Stimulated activated CD4-positive, alpha-beta T cell treated with anti-CD3 and anti-CD28 coated beads, Interleukin-4, amount 100 ng/mL, for 24 hours (primary cell): Measurements from ENCODE around the gene ELMO1.
A peak's percentile ranks its signal among the peaks of the same experiment; 100 is the strongest.

Experiments
- DNase-seq: peaks from one replicate; pipeline ENCODE4 v3.0.0-alpha.2; 2020

Gene ELMO1

GRCh38 chr7:36887969-36888368 lies 560.7 kb downstream of the ELMO1 start:
- no peak for DNase-seq

DNA sequence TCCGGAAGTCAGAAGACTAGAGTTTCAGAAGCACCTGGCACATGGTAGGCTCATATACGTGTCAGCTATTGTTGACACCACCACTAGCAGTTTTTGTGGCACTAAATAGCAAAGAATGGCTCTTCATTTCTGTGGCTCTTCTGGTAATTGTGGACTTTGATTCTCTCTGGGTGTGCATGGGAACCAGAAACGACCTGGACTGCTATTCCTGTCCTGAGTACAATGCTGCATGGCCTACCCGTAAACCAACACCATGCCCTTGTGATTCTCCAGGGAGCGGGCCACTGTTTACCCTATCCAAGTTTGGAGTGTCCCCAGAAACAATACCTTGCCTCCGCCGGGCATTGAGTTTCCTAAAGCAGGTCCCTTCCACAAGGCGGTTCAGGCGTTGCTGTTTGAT lies 561.4 kb downstream of the ELMO1 start:
- no peak for DNase-seq

- no peak for DNase-seq
Measured at GRCh38 chr7:36884910-36885309, 563.8 kb downstream of the ELMO1 start.

DNA sequence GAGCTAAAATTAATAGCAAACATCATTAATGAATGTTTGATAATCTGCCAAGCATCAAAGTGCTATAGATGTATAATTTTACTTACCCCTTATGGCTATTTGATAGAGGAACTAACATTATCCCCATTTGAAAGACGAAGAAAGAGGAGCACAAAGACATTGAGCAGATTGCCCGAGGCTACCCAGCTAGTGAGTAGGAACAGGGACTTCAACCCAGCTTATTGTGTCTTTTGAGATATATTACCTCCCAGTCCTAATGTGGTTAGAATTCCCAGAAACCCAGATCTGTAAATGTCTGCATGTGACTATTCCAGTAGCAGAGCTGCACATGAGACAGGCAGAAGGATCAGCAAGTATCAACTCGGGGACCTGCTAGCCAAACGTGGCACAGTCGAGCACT lies 564.3 kb downstream of the ELMO1 start:
- DNase-seq: no peak

DNA sequence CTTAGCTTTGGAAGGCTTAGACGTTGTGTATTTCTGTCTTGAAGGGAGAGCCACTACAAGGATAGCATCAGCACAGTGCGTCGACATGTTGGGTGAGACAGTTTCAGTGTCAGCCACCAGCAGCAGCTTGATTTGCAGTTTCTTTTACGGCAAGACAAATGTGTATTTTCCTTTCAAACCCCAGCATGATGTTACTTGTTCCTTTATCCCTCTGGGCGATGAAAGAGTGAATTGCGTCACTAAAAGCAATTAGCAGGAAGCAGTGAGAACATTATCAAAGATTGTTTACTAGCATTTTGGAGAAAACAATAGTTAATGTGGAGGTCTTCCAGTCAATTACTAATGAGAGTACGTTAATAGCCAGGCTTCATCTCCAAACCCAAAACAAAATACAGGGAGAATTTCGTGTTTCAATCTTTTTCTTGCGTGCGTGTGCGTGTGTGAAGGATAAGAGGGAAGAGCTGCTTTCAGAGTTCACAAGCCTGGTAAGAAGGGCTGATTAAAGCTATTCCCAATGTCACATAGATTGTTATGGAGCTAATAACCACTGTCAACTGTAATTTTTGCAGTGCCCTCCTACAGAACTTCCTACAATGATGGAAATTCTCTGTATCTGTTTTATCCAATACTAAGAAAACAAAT lies 567.3 kb downstream of the ELMO1 start:
- no peak for DNase-seq

GRCh38 chr7:36880108-36880507 lies 568.6 kb downstream of the ELMO1 start:
- DNase-seq: no peak

GRCh38 chr7:36879021-36879420 lies 569.6 kb downstream of the ELMO1 start:
- no peak for DNase-seq

DNA sequence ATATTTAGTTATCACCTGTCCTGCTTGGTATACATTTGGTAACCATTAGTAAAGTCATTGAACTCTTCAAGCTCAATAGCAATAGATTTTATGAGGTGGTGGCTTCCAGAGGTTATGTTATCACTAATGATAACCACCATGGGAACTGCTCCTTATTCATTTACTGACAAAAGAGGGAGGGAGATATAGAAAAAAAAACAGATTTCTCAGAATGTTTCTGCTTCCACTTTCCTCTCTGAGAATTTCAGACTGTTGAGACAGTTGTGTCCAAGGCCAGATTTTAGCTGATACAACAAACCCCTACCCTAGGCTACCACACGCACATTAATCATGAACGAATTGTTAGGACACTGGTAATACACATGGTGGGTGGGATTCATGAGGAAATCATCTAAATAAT lies 570.4 kb downstream of the ELMO1 start:
- DNase-seq: no peak

GRCh38 chr7:36875794-36876193 lies 572.9 kb downstream of the ELMO1 start:
- no peak for DNase-seq

DNA sequence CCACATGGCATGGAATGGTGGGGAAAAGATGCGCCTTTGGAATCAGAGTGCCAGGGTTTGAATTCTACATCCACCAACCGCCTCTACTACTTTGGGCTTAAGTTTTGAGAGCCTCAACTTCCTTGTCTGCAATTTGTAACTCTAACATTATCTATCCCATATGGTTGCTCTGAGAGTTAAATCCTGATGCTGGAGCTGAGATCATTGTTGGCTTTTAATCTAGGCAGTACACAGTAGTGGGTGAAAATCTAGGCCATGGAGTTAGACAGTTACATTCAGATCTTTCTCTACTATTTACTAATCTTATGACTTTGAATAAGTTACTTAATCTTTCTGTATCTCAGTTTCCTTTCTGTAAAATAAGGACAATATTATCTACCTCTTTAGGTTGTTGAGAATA lies 574.6 kb downstream of the ELMO1 start:
- DNase-seq: no peak

DNA sequence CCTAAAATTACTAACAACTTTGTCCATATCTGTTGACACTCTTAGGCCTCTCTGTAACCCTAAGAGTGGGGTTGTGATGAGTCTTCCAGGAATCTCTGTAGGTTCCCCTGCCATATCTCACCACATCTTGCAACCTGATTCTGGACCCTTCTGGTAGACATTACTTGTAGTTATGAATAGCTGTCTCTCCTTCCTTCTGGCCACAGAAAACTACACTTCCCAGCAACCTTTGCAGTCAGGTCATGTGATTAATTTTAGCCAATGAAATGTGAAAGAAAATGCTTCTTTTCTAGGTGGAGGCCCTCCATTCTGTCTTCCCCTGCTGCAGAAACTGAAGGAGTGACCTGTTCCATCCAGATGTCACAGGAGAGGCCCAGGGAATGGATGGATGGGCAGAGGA lies 576.8 kb downstream of the ELMO1 start:
- no peak for DNase-seq

- DNase-seq: no peak
Measured at GRCh38 chr7:36871355-36871738, 577.3 kb downstream of the ELMO1 start.

GRCh38 chr7:36870625-36871354 lies 577.9 kb downstream of the ELMO1 start:
- DNase-seq: no peak

- no peak for DNase-seq
Measured at GRCh38 chr7:36868727-36869411, 579.8 kb downstream of the ELMO1 start.

- DNase-seq: no peak
Measured at GRCh38 chr7:36865019-36865418, 583.6 kb downstream of the ELMO1 start.

DNA sequence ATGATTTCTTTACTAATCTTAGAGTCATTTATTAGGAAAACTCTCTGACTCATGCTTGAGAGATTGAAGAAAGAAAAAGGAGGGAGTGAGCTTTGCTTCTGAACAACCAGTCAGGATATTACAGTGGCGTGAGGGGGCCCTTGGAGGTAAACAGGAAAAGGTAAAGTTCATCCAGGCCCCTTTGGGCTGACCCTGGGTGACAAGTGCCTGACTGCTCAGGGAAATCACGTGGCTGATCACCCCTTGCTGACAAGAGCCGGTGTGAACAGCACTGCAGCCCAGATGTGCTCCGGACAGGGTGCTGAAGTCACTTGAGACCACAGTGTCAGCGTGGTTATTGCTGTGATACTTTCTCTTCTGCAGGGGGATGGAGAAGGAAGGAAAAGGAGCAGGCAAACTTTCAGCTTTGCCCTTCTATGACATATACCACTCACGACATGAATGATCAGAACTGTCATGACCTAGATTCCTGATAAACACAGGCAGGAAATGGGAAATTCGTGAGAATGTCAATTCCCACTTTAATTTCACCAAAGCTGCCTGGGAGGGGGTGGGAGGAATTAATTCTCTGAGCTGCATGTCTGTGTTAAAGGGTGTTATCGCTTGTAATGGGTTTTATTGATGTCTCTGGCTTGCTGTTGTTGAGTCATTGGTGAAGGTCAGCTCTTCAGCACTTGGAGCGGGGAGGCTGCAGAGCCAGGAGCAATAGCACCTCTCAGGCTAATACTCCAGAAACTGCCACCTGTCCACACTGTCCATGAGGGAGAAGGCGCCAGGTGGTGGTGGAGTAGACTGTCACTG lies 584.6 kb downstream of the ELMO1 start:
- no peak for DNase-seq

GRCh38 chr7:36862771-36863261 lies 585.8 kb downstream of the ELMO1 start:
- no peak for DNase-seq

DNA sequence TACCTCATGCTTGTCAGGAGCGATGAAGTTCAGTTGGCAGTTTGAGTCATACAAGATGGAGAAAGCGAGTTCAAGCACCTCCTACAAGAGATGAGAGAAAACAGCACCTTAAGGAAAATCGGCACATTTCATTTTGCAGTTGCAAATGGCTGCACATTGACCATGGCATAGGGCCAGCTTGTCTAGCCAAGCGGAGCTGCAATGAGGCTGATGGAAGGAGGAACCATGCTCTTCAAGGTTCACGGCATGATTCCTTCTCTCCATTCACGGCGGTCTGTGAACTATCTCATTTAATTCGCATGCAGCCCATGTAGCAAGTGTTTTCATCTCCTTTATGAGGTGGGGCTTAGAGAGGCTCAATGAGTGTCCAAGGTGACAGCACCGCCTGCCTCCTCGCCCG lies 587.0 kb downstream of the ELMO1 start:
- no peak for DNase-seq

DNA sequence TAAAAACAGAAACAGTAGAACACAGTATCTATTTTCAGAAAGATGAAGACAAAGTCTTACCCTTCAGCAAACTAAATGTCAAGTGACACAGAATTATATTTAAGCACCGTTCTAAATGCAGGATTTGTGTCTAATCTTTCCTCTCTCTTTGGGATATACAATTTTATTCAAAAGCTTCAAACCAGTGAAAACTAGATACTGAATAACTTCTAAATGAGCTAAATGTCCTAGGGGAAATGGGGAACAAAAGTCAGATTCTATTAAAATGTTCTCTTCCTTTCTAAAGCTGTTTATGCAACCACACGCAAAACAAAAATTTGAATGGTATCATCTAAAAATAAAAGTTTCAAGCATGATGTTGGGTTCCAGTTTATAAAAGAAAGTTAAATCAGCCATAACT lies 588.0 kb downstream of the ELMO1 start:
- no peak for DNase-seq

- DNase-seq: no peak
Measured at GRCh38 chr7:36855330-36855729, 593.3 kb downstream of the ELMO1 start.

- DNase-seq: no peak
Measured at GRCh38 chr7:36854652-36855051, 594.0 kb downstream of the ELMO1 start.

DNA sequence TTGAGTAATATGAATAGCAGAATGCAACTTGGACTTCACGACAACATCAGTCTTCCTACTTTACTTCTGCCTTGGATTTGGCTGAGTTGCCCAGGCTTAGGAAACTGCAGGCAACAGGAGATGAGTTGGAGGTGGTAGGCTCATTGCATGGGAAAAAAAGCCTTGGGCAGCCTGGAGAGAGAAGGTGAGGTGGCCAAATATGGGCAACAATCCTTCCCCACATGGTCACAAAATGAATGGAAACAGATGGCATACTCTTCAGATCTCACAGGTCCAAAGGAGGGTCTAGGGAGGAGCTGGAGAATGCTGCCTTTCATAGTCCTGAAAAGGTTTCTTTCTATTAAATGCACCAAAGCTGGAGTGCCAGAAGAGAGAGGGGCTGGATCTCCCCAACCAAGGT lies 595.7 kb downstream of the ELMO1 start:
- DNase-seq: no peak

DNA sequence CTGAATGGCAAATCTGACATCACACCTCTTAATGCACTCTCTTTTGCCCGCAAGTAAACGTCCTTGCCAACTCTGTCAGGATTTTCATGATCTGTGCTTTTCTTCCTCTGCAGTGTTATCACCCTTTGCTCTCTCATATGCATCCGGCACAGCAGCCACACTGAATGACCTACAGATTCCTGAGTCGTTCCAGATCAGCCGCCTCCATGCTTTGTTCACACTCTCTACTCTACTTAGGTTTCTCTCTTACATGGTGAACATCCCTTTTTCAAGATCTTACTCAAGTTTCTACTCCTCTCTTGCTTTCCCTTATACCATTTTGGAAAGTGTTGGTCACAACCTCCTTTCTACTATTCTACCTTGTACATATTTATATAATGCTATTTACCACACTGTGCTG lies 596.6 kb downstream of the ELMO1 start:
- peak; percentile 35 for DNase-seq
